ENCODE results near the gene USP43.

DNA sequence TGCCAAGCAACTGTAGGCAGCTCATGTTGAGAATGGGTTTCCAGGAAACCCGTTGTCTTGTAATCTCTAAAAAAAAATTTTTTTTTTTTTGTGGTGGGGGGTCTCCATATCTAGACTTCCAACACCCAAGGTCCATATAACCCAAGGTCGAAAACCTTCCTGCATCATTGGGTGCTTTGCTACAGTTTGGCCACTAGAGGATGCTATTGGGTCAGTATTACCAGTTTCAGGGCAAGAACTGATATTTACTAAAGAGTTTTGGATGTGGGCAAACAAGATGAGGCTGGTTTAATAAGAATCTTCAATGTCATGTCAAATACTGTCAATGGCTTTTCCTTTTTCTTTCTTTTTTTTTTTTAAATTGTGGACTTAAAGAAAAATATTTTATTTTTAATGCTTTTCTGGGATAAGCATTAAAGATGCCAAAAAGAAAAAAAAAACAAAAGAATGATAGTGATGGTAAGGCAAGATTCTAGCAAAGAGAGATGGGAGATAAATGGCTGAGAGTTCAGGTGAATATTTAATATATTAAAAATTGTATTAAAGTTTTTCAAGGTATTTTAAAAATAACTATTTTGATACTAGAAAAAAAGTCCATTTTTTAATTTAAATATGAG lies 83.8 kb downstream of the USP43 start:
- no peak for TF ChIP-seq EZH2phosphoT487 (IDR thresholded peaks at IDR 0.05; ENCODE audit: borderline replicate concordance, low read length)
- TF ChIP-seq, protein P1, sequence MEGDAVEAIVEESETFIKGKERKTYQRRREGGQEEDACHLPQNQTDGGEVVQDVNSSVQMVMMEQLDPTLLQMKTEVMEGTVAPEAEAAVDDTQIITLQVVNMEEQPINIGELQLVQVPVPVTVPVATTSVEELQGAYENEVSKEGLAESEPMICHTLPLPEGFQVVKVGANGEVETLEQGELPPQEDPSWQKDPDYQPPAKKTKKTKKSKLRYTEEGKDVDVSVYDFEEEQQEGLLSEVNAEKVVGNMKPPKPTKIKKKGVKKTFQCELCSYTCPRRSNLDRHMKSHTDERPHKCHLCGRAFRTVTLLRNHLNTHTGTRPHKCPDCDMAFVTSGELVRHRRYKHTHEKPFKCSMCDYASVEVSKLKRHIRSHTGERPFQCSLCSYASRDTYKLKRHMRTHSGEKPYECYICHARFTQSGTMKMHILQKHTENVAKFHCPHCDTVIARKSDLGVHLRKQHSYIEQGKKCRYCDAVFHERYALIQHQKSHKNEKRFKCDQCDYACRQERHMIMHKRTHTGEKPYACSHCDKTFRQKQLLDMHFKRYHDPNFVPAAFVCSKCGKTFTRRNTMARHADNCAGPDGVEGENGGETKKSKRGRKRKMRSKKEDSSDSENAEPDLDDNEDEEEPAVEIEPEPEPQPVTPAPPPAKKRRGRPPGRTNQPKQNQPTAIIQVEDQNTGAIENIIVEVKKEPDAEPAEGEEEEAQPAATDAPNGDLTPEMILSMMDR (IDR thresholded peaks at IDR 0.05; ENCODE audit: low read depth, low read length, poor library complexity, severe bottlenecking): peak; percentile 82
